WTC11 (cell line): ENCODE data around the gene GSTA4. TPM values are rescaled to one million over a fixed set of nuclear protein-coding genes. Genes with fewer than 3 reads are reported as not detected.
A peak's percentile ranks its signal among the peaks of the same experiment; 100 is the strongest.

Experiments
- ATAC-seq: fragments of 200-7000 bp; cut with Tn5 transposase; 2 replicates; pipeline ENCODE4 v1.10.0; 2021; ENCODE audit warnings: mild to moderate bottlenecking, moderate library complexity
- CTCF ChIA-PET: fragments of 300-600 bp; sonication (Branson Sonifier 250); formaldehyde crosslinking; loops from one replicate; lab custom pipeline; 2021; ENCODE audit warnings: antibody characterized with exemption; lab: Charles Lee
- POLR2A ChIA-PET: fragments of 350-600 bp; sonication (Branson Sonifier 250); formaldehyde crosslinking; loops from one replicate; lab custom pipeline; 2021; ENCODE audit warnings: antibody characterized with exemption; lab: Charles Lee
- DNase-seq: peaks from one replicate; pipeline ENCODE4 v3.0.0; 2021; ENCODE audit warnings: low spot score
- H3K27ac Mint-ChIP-seq: 2 replicates; pipeline ENCODE4 v1.8.0; 2021; ENCODE audit warnings: mixed read lengths
- H3K27me3 Mint-ChIP-seq: 2 replicates; pipeline ENCODE4 v1.8.0; 2021; ENCODE audit warnings: low read depth, mild to moderate bottlenecking, moderate library complexity, mixed read lengths
- H3K36me3 Mint-ChIP-seq: 2 replicates; pipeline ENCODE4 v1.8.0; 2021; ENCODE audit warnings: mixed read lengths
- H3K4me1 Mint-ChIP-seq: 2 replicates; pipeline ENCODE4 v1.8.0; 2022; ENCODE audit warnings: mixed read lengths
- H3K4me3 Mint-ChIP-seq: 2 replicates; pipeline ENCODE4 v1.8.0; 2021; ENCODE audit warnings: mild to moderate bottlenecking, moderate library complexity, mixed read lengths
- H3K9me3 Mint-ChIP-seq: 2 replicates; pipeline ENCODE4 v1.8.0; 2021; ENCODE audit warnings: mixed read lengths
- ATF1 ChIP-seq: sonication (generic); formaldehyde crosslinking; IDR thresholded peaks from 2 replicates; pipeline ENCODE4 v1.8.1; 2023; ENCODE audit warnings: mild to moderate bottlenecking, moderate library complexity, missing genetic modification reagents
- ATF3 ChIP-seq: sonication (generic); formaldehyde crosslinking; conservative IDR thresholded peaks from 2 replicates; pipeline ENCODE4 v1.8.1; 2022; ENCODE audit warnings: mild to moderate bottlenecking, missing genetic modification reagents
- CDX4 ChIP-seq: fragments of 250-450 bp; sonication (Bioruptor Pico); IDR thresholded peaks from 2 replicates; pipeline ENCODE4 v1.9.0; 2021; ENCODE audit warnings: moderate library complexity, mild to moderate bottlenecking, inconsistent platforms, borderline replicate concordance
- CTCF ChIP-seq: fragments of 200-600 bp; IDR thresholded peaks from 2 replicates; pipeline ENCODE4 v1.8.0; 2022; ENCODE audit warnings: antibody characterized with exemption
- E2F4 ChIP-seq: sonication (generic); formaldehyde crosslinking; IDR thresholded peaks from 2 replicates; pipeline ENCODE4 v1.8.1; 2022; ENCODE audit warnings: low read depth, mild to moderate bottlenecking, moderate library complexity, missing genetic modification reagents, borderline replicate concordance
- GABPB1 ChIP-seq: sonication (generic); formaldehyde crosslinking; IDR thresholded peaks from 2 replicates; pipeline ENCODE4 v1.8.1; 2023; ENCODE audit warnings: mild to moderate bottlenecking, missing genetic modification reagents
- GRHL2 ChIP-seq: fragments of 250-450 bp; sonication (Bioruptor Pico); IDR thresholded peaks from 2 replicates; pipeline ENCODE4 v1.8.0; 2022; ENCODE audit warnings: mild to moderate bottlenecking, moderate library complexity; ENCODE audit not compliant: insufficient replicate concordance, severe bottlenecking
- GTF2I ChIP-seq: fragments of 250-450 bp; sonication (Bioruptor Pico); conservative IDR thresholded peaks from 2 replicates; pipeline ENCODE4 v1.4.0; 2021; ENCODE audit warnings: mild to moderate bottlenecking
- IRF1 ChIP-seq: sonication (generic); formaldehyde crosslinking; IDR thresholded peaks from 2 replicates; pipeline ENCODE4 v1.8.0; 2023; ENCODE audit warnings: missing genetic modification reagents
- KAT7 ChIP-seq: sonication (generic); formaldehyde crosslinking; IDR thresholded peaks from 2 replicates; pipeline ENCODE4 v1.8.1; 2023; ENCODE audit warnings: missing genetic modification reagents, mild to moderate bottlenecking, borderline replicate concordance
- MAX ChIP-seq: sonication (generic); formaldehyde crosslinking; IDR thresholded peaks from 2 replicates; pipeline ENCODE4 v1.8.0; 2022; ENCODE audit warnings: mild to moderate bottlenecking, missing genetic modification reagents
- NFATC4 ChIP-seq: fragments of 250-450 bp; sonication (Bioruptor Pico); IDR thresholded peaks from 2 replicates; pipeline ENCODE4 v1.9.0; 2021; ENCODE audit warnings: mild to moderate bottlenecking
- OVOL2 ChIP-seq: fragments of 250-450 bp; sonication (Bioruptor Pico); IDR thresholded peaks from 2 replicates; pipeline ENCODE4 v1.9.0; 2021; ENCODE audit warnings: mild to moderate bottlenecking, borderline replicate concordance
- PRRX2 ChIP-seq: fragments of 250-450 bp; sonication (Bioruptor Pico); IDR thresholded peaks from 2 replicates; pipeline ENCODE4 v1.8.0; 2021; ENCODE audit warnings: mild to moderate bottlenecking
- SMAD4 ChIP-seq: sonication (generic); formaldehyde crosslinking; IDR thresholded peaks from 2 replicates; pipeline ENCODE4 v1.8.0; 2022; ENCODE audit warnings: mild to moderate bottlenecking, missing genetic modification reagents
- SOX15 ChIP-seq: fragments of 250-450 bp; sonication (Bioruptor Pico); IDR thresholded peaks from 2 replicates; pipeline ENCODE4 v1.9.0; 2021; ENCODE audit warnings: mild to moderate bottlenecking
- TEAD1 ChIP-seq: sonication (generic); formaldehyde crosslinking; IDR thresholded peaks from 2 replicates; pipeline ENCODE4 v1.8.0; 2022; ENCODE audit warnings: mild to moderate bottlenecking, missing genetic modification reagents
- TEAD4 ChIP-seq: sonication (generic); formaldehyde crosslinking; IDR thresholded peaks from 2 replicates; pipeline ENCODE4 v1.8.0; 2022; ENCODE audit warnings: mild to moderate bottlenecking, missing genetic modification reagents
- USF2 ChIP-seq: sonication (generic); formaldehyde crosslinking; IDR thresholded peaks from 2 replicates; pipeline ENCODE4 v1.8.1; 2023; ENCODE audit warnings: mild to moderate bottlenecking, missing genetic modification reagents, moderate library complexity
- ZNF121 ChIP-seq: sonication (generic); formaldehyde crosslinking; IDR thresholded peaks from 2 replicates; pipeline ENCODE4 v1.8.0; 2023; ENCODE audit warnings: missing genetic modification reagents
- ZNF425 ChIP-seq: fragments of 250-450 bp; sonication (Bioruptor Pico); conservative IDR thresholded peaks from 2 replicates; pipeline ENCODE4 v1.9.0; 2021; ENCODE audit warnings: mild to moderate bottlenecking
- ZNF512 ChIP-seq: sonication (generic); formaldehyde crosslinking; IDR thresholded peaks from 2 replicates; pipeline ENCODE4 v1.8.1; 2022; ENCODE audit warnings: missing genetic modification reagents, borderline replicate concordance
- total RNA-seq: library from RNA; stranded (reverse); gene quantifications from 3 replicates; pipeline ENCODE4 v1.2.3, GENCODE V29; 2021

The GSTA4 gene
- total RNA-seq, 1 experiment from 2014 or later, result 12.6 TPM

- TF ChIP-seq ZNF121 (CRISPR knock-in tag) (peak; percentile 90), ZNF425 (CRISPR knock-in tag) (no peak)
- TF ChIP-seq, all 79 proteins: peak for 1
- Mint-ChIP-seq H3K9me3 (no peaks in the 10 kb centered on the region), H3K36me3 (no peaks in the 10 kb centered on the region; the same call in 1 of the 2 replicates), H3K4me1 (peaks cover 7% of the 10 kb centered on the region), H3K27ac (no peak overlapping the region), H3K27me3 (peaks cover 5% of the 10 kb centered on the region), H3K4me3 (no peak overlapping the region)
- CTCF ChIA-PET, result no interaction called here
- no peak for DNase-seq
- POLR2A ChIA-PET, result no interaction called here
- no peak for ATAC-seq
Observed at GRCh38 chr6:52998603-52999002, 3.5 kb upstream of the GSTA4 start.

- ATAC-seq (no peak), DNase-seq (peak; percentile 42)
- peaks cover 15% of the 10 kb centered on the region for H3K4me1 Mint-ChIP-seq
- no peaks in the 10 kb centered on the region for H3K9me3 Mint-ChIP-seq
- H3K27me3 Mint-ChIP-seq, result peaks cover 5% of the 10 kb centered on the region
- ChIA-PET CTCF (interaction anchor here (0.6 to 2.4 kb wide), 25 partner anchors 10 to 488 kb away, joined by 3 to 10 read pairs (median 3); partner anchors contain the start of gene FBXO9), POLR2A (interaction anchor here (0.6 kb wide), 1 partner anchor 72 kb away, joined by 6 read pairs; no protein-coding TSS in a partner anchor)
- peak overlapping the region; percentile 89 for H3K4me3 Mint-ChIP-seq
- TF ChIP-seq NFATC4 (CRISPR knock-in tag), result no peak
- TF ChIP-seq OVOL2 (CRISPR knock-in tag), result peak; percentile 93; the same call in 1 of the 2 replicates
- TF ChIP-seq ATF1 (CRISPR knock-in tag), result no peak
- peak; percentile 79; the same call in 1 of the 2 replicates for TF ChIP-seq CDX4
- TF ChIP-seq GTF2I (CRISPR knock-in tag), result peak; percentile 79
- peak; percentile 84; the same call in 1 of the 2 replicates for TF ChIP-seq SOX15
- TF ChIP-seq TEAD1 (CRISPR knock-in tag), result no peak
- H3K27ac Mint-ChIP-seq, result peak overlapping the region; percentile 35; the same call in 1 of the 2 replicates
- H3K36me3 Mint-ChIP-seq, result peaks cover 8% of the 10 kb centered on the region
Observed at GRCh38 chr6:52995913-52996645, 995 bp upstream of the GSTA4 start.

GRCh38 chr6:52994839-52995088 is 320 bp downstream of the GSTA4 start:
- POLR2A ChIA-PET, result interaction anchor here (0.5 to 1.3 kb wide), 4 partner anchors 49 to 554 kb away, joined by 3 to 4 read pairs (median 3); no protein-coding TSS in a partner anchor
- peak overlapping the region; percentile 98 for H3K27ac Mint-ChIP-seq
- CTCF ChIA-PET, result interaction anchor here (1.0 to 2.4 kb wide), 11 partner anchors 14 to 490 kb away, joined by 3 to 10 read pairs (median 4); partner anchors contain the start of gene FBXO9
- peak; percentile 52 for DNase-seq
- peak; percentile 49 for ATAC-seq
- peak overlapping the region; percentile 89 for H3K4me3 Mint-ChIP-seq
- no peaks in the 10 kb centered on the region for H3K9me3 Mint-ChIP-seq
- peaks cover 15% of the 10 kb centered on the region for H3K4me1 Mint-ChIP-seq
- peaks cover 5% of the 10 kb centered on the region for H3K27me3 Mint-ChIP-seq
- H3K36me3 Mint-ChIP-seq, result peaks cover 9% of the 10 kb centered on the region
- no peak for TF ChIP-seq MAX
- no peak for TF ChIP-seq KAT7 (CRISPR knock-in tag)
- TF ChIP-seq TEAD4 (CRISPR knock-in tag), result no peak
- TF ChIP-seq IRF1 (CRISPR knock-in tag), result peak; percentile 13; the same call in 1 of the 2 replicates
- TF ChIP-seq E2F4 (CRISPR knock-in tag), result no peak
- TF ChIP-seq PRRX2 (CRISPR knock-in tag), result no peak
- no peak for TF ChIP-seq CTCF
- TF ChIP-seq SMAD4 (CRISPR knock-in tag), result no peak
- TF ChIP-seq GABPB1 (CRISPR knock-in tag), result peak; percentile 4
- TF ChIP-seq GRHL2 (CRISPR knock-in tag), result no peak
- TF ChIP-seq ATF3, result no peak
- TF ChIP-seq USF2 (CRISPR knock-in tag), result no peak
- TF ChIP-seq ZNF512 (CRISPR knock-in tag), result no peak
